Activated CD8-positive, alpha-beta T cell treated with anti-CD3 and anti-CD28 coated beads for 36 hours (primary cell): Measurements from ENCODE around the gene KDM2B. TPM values are rescaled to one million over a fixed set of nuclear protein-coding genes. Genes with fewer than 3 reads are reported as not detected.

Source experiments
- ATAC-seq: fragments of 200-7000 bp; cut with Tn5 transposase; one replicate; pipeline ENCODE4 v1.10.0; 2021; ENCODE audit warnings: mild to moderate bottlenecking, moderate library complexity
- CTCF ChIA-PET: fragments of 350-600 bp; sonication (Branson Sonifier 250); formaldehyde crosslinking; loops from one replicate; lab custom pipeline; 2021; ENCODE audit warnings: antibody characterized with exemption; lab: Charles Lee
- POLR2A ChIA-PET: fragments of 350-600 bp; sonication (Branson Sonifier 250); formaldehyde crosslinking; loops from one replicate; lab custom pipeline; 2021; ENCODE audit warnings: antibody characterized with exemption; lab: Charles Lee
- DNase-seq: peaks from one replicate; pipeline ENCODE4 v3.0.0-alpha.2; 2020
- H3K27ac Mint-ChIP-seq: one replicate; pipeline ENCODE4 v1.8.0; 2021; ENCODE audit warnings: mild to moderate bottlenecking, mixed read lengths
- H3K27me3 Mint-ChIP-seq: one replicate; pipeline ENCODE4 v1.8.0; 2021; ENCODE audit warnings: mixed read lengths
- H3K36me3 Mint-ChIP-seq: one replicate; pipeline ENCODE4 v1.8.0; 2021; ENCODE audit warnings: low read depth, mixed read lengths
- H3K4me1 Mint-ChIP-seq: one replicate; pipeline ENCODE4 v1.8.0; 2021; ENCODE audit warnings: low read depth, mixed read lengths
- H3K4me3 Mint-ChIP-seq: one replicate; pipeline ENCODE4 v1.8.0; 2021; ENCODE audit warnings: mild to moderate bottlenecking, moderate library complexity, mixed read lengths
- H3K9me3 Mint-ChIP-seq: one replicate; pipeline ENCODE4 v1.8.0; 2021; ENCODE audit warnings: mixed read lengths
- CTCF ChIP-seq: fragments of 200-600 bp; IDR thresholded peaks from one replicate; pipeline ENCODE4 v1.8.0; 2022; ENCODE audit warnings: antibody characterized with exemption, mild to moderate bottlenecking
- intact Hi-C: fragments of 100-400 bp; cut with micrococcal nuclease; formaldehyde crosslinking; loops from one replicate; pipeline ENCODE4 v1.10.0; 2022
- total RNA-seq, 2 experiments: library from RNA; stranded (reverse); gene quantifications; one replicate each; pipeline ENCODE4 v1.2.3, GENCODE V29; 2021

KDM2B gene
- total RNA-seq, 2 experiments from 2014 or later = 61.0 to 61.7 TPM

- Mint-ChIP-seq H3K4me3 (peak within 1 kb of the TSS; percentile 94), H3K27ac (peak within 1 kb of the TSS; percentile 97), H3K9me3 (no peaks in the 10 kb centered on the region), H3K27me3 (no peaks in the 10 kb centered on the region), H3K4me1 (peaks cover 33% of the 10 kb centered on the region), H3K36me3 (peaks cover 33% of the 10 kb centered on the region)
- ATAC-seq (peak; percentile 61), DNase-seq (peak; percentile 98)
- intact Hi-C loops = loop anchor here (5.0 to 10.0 kb wide), 4 partner anchors 34 to 121 kb away; no protein-coding TSS in a partner anchor
- ChIA-PET CTCF (interaction anchor here (0.6 to 9.2 kb wide), 22 partner anchors 10 to 168 kb away, joined by 3 to 76 read pairs (median 6); partner anchors contain the start of genes KDM2B, MORN3, RHOF and TMEM120B), POLR2A (interaction anchor here (0.6 to 5.3 kb wide), 23 partner anchors 11 to 175 kb away, joined by 3 to 69 read pairs (median 8); partner anchors contain the start of genes KDM2B and MORN3)
- TF ChIP-seq CTCF = no peak
Measured at GRCh38 chr12:121626087-121626852, 45.4 kb upstream of the KDM2B start, which contains the start of gene ORAI1. ORAI1 (plus strand) TSS chr12:121626530.

GRCh38 chr12:121620333-121620891, 39.6 kb upstream of the KDM2B start:
- H3K9me3 Mint-ChIP-seq = no peaks in the 10 kb centered on the region
- peaks cover 8% of the 10 kb centered on the region for H3K4me1 Mint-ChIP-seq
- no peak for TF ChIP-seq CTCF
- intact Hi-C loops = loop anchor here (10.0 kb wide), 2 partner anchors 66 to 116 kb away; no protein-coding TSS in a partner anchor
- ATAC-seq (no peak), DNase-seq (no peak)
- no peaks in the 10 kb centered on the region for H3K36me3 Mint-ChIP-seq
- no peak overlapping the region for H3K27ac Mint-ChIP-seq
- ChIA-PET POLR2A (interaction anchor here (0.9 kb wide), 1 partner anchor 16 kb away, joined by 4 read pairs; no protein-coding TSS in a partner anchor), CTCF (interaction anchor here (0.9 to 9.2 kb wide), 4 partner anchors 46 to 143 kb away, joined by 3 to 69 read pairs (median 4); no protein-coding TSS in a partner anchor)
- no peak overlapping the region for H3K4me3 Mint-ChIP-seq
- H3K27me3 Mint-ChIP-seq = no peaks in the 10 kb centered on the region

GRCh38 chr12:121618659-121619233, 37.9 kb upstream of the KDM2B start:
- POLR2A ChIA-PET = interaction anchor here (1.1 to 1.7 kb wide), 2 partner anchors 9 to 79 kb away, joined by 3 read pairs; no protein-coding TSS in a partner anchor
- DNase-seq = no peak
- H3K27ac Mint-ChIP-seq = no peak overlapping the region
- ATAC-seq = no peak
- CTCF ChIA-PET = interaction anchor here (0.5 to 1.7 kb wide), 3 partner anchors 15 to 142 kb away, joined by 3 to 4 read pairs (median 3); no protein-coding TSS in a partner anchor
- intact Hi-C loops = no loop called here
- H3K27me3 Mint-ChIP-seq = no peaks in the 10 kb centered on the region
- no peak overlapping the region for H3K4me3 Mint-ChIP-seq
- TF ChIP-seq CTCF = no peak
- peaks cover 2% of the 10 kb centered on the region for H3K4me1 Mint-ChIP-seq
- H3K36me3 Mint-ChIP-seq = no peaks in the 10 kb centered on the region
- no peaks in the 10 kb centered on the region for H3K9me3 Mint-ChIP-seq

GRCh38 chr12:121614872-121615467, 34.1 kb upstream of the KDM2B start:
- no peaks in the 10 kb centered on the region for H3K4me1 Mint-ChIP-seq
- no peaks in the 10 kb centered on the region for H3K36me3 Mint-ChIP-seq
- H3K27ac Mint-ChIP-seq = no peak overlapping the region
- CTCF ChIA-PET = interaction anchor here (1.8 kb wide), 1 partner anchor 10 kb away, joined by 3 read pairs; no protein-coding TSS in a partner anchor
- DNase-seq (no peak), ATAC-seq (no peak)
- TF ChIP-seq CTCF = no peak
- H3K9me3 Mint-ChIP-seq = no peaks in the 10 kb centered on the region
- intact Hi-C loops = no loop called here
- no peaks in the 10 kb centered on the region for H3K27me3 Mint-ChIP-seq
- POLR2A ChIA-PET = interaction anchor here (1.6 kb wide), 1 partner anchor 13 kb away, joined by 5 read pairs; no protein-coding TSS in a partner anchor
- no peak overlapping the region for H3K4me3 Mint-ChIP-seq
